Activated T-helper 9 cell treated with anti-CD3 and anti-CD28 coated beads, Interleukin-2, amount 50 U/mL, for 16 hours (primary cell): ENCODE results near the gene FYCO1.
A peak's percentile ranks its signal among the peaks of the same experiment; 100 is the strongest.
"Not testable (repeated sequence)": the region's sequence is repeated elsewhere in the genome, so short reads cannot be mapped to it uniquely, and the experiment has no call there.

ENCODE experiments used
- DNase-seq: peaks from one replicate; pipeline ENCODE4 v3.0.0-alpha.2; 2020; ENCODE audit warnings: low read depth

Gene FYCO1

DNA sequence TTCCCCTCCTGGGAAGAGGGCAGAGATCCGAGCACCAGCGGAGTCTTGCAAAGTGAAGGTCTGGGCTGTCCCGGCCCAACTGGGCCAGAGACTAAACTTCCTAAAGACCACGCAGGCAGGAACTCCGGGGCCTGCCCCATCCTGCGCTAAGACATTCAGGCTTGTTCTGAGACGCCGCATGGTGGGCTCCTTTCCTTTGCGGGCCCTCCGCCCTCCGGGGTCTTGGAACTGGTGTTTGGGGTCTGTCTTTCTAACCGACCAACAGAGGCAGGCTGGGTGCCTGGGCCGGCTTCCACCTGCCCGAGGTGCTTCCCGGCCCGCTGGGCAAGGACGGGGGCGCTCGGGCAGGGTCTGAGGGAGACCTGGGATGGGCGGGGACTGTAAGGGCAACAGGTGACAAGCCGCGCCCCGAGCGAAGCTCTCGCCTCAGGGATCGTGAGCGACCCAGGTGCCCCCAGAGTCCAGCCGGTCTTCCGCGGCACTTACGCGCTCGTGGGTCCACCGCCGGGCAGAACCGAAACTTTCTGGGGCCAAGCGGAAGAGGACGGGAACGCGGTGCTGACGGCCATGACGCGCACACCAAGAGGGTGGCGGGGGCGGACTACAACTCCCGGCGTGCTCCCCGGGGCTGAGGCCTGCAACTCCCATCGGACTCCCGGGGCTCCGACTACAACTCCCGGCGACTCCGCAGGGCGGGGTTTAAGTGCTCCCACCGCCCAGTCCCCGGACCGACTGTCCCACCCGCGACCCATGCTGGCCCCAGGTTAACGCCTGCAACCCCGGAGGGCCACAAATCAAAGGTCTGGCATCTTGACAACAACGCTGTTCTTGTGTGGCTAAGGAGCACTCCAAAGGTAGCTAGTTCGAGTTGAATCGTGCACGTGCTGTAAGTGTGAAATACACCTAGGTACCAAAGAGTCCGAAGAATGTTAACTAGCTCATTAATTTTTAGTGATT lies at the start of gene FYCO1:
FYCO1 (minus strand) TSS at position 589 of the 957 bp plus-strand sequence. CDS start 10,914 bp downstream, outside the sequence.
- peak; percentile 81 for DNase-seq

DNA sequence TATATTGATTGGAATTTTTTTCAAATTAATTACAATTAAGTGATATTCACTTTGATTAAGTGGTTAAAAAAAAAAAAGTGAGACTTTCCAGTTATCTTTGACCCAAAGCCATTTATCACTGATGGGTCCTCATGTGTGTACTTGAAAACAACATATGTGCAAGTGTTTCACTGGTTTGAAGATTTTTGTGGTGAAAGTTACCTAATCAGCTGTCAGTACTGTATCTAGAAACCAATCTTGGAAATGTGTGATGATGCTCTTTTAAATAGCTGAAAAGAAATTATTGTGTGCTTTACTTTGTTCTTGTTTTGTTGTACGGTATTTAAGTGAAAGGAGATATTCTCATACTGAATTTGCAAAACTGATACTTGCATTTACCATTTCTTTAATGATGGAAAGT lies 43.3 kb upstream of the FYCO1 start:
- DNase-seq = no peak

DNA sequence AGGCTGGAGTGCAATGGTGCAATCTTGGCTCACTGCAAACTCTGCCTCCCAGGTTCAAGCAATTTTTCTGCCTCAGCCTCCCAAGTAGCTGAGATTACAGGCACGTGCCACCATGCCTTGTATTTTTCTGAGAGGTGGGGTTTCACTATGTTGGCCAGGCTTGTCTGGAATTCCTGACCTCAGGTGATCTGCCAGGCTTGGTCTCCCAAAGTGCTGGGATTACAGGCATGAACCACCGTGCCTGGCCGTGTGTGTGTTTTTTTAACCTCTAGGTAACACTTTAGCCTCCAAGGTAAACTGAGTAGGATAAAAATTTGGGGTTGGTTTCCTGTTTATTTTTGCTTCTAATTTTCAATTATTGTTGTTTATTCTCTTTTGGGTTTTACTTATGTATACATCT lies 42.4 kb upstream of the FYCO1 start:
- DNase-seq = not testable (repeated sequence)

DNA sequence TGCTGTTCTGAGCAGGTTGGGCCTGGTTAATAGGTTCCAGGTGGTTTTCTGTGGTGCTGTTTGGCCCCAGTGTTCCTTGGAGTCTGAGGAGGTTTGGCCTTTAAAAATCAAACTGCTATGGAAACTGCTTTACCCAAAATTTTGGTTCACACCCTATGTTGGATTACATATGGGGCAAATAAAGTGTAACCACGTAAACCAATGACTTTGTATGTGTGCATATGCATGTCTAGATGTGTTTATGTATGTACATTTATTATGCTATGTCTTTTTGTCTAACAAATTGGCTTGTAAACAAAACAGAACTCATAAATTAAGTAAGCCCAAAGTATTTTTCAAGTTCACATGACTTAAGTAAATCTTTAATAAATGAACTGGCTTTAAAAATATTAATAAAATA lies 40.6 kb upstream of the FYCO1 start:
- no peak for DNase-seq

DNA sequence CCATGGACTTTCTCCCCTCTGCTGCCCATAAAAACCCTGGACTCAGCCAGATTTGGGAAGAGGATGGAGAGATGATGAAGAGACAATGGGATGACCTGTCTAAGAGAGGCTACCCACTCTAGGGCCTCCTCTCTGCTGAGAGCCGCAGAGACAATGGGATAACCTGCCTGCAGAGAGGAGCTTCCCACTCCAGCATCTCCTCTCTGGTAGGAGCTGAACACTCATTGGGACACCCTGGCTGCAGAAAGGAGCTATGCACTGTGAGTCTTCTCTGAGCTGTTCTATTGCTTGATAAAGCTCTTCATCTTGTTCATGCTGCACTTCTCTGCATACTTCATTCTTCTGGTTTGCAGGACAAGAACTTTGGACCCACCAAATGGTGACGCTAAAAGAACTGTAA lies 36.1 kb upstream of the FYCO1 start:
- no peak for DNase-seq

DNA sequence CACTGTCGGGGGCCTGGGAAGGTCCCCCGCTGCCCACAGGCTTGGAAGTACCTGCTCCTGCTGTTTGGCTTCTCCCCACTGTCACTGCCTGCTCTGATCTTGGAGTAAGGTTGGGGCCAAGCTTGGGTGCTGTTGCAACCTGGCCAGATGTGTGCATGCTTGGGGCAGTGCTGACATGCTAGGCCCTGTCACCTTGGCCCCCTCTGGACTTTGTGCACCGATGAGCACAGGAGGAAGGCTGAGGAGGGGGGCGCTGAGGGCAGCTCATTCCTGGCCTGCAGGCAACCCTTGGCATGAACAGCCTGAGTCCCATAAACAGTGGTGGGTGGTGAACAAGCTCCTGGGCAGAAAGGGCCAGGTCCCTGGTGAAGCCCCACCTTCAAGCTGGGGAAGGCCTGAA lies 35.6 kb upstream of the FYCO1 start:
- DNase-seq = no peak

DNA sequence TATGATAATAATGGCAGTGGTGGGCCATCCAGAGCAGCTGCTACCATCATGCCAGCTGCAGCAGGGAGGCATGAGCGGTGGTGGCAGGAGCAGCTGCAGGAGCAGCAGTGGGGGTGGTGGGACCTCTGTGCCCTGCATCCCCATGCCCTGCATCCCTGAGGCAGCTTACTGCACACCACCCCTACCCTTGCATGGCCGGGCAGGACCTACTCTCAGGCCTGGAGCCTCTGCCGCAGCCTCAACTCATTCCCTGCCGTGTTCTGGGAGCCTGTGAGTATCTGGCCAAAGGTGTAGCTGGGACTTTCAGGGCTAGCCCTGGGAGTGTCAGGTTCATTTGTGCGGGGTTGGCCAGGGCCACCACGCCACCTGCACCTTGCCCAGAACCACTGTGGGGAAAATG lies 35.0 kb upstream of the FYCO1 start:
- DNase-seq = no peak

DNA sequence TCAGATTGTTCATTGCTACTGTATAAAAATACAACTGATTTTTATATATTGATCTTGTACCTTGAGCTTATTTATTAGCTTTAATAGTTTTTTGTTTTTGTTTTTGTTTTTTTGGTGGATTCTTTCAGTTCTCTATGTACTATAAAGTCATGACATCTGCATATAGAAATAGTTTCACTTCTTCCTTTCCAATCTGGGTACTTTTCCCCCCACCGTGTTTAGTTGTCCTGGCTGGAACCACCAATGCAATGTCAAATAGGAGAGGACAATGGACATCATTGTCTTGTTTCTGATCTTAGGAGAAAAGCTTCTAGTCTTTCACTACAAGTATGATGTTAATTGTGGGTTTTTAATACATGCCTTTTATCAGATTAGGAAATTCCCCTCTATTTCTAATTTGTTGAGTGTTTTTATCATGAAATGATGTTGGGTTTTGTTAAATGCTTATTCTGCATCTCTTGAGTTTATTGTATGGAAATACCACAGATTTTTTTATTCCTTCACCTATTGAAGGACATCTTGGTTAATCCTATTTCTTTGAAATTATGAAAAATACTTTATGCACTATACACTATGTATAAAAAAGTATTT lies 34.4 kb upstream of the FYCO1 start:
- DNase-seq = no peak

DNA sequence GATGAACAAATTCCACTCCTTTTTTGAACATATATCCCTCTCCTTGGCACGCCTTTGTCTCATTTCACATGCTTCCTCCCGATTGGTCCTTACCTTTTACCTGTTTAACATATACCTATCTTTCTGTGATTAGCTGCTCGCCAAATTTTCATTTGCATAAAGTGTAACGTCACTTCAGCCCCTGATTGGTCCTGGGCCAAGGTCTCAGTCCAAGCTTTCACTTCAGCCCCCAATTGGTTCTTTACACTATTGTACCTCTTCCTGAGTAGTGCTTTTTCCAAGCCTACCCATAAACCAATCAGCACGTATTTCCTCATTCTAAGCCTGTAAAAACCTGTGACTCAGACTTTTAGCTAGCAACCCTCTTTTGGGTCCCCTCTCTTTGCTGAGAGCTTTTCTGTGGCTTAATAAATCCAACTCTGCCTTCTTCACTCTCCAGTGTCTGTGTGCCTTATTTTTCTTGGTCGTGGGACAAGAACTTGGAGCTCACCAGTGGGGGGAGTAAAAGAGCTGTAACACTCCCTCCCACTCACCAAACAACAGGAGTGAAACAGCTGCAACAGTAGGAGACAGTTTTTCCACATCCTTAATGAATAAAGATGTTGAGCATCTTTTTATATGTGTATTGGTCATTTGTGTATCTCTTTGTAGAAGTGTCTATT lies 32.2 kb upstream of the FYCO1 start:
- no peak for DNase-seq

DNA sequence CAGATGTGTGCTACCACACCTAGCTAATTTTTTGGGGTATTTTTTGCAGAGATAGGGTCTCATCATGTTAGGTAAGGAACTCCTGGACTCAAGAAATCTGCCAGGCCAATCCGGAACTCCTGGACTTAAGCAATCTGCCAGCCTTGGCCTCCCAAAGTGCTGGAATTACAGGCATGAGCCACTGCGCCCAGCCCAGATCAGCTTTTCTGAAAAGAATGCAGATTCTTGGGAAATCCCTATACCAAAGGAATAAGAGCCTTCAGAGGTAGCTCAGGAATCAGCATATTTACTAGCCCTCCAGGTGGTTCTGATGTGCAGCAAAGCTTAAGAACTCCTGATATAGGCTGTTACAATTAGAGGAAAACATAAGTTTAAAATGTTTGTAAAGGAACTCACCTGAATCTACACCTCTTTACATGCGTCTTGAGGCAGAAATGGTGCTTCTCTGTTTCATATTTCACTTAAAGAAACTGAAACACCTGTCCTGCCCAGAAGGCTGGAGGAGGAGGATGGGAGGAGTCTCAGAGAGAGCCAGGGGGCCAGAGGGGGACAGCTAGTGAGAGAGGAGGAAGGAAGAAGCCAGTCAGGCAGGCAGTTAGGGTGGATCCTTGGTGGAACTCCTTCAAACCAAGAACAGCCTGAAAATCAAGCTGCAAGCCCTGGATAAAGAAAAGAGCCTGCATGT lies 31.5 kb upstream of the FYCO1 start, which contains the start of gene XCR1:
XCR1 (minus strand) TSS at position 463 of the 685 bp plus-strand sequence. CDS start 5,536 bp downstream, outside the sequence.
- no peak for DNase-seq

DNA sequence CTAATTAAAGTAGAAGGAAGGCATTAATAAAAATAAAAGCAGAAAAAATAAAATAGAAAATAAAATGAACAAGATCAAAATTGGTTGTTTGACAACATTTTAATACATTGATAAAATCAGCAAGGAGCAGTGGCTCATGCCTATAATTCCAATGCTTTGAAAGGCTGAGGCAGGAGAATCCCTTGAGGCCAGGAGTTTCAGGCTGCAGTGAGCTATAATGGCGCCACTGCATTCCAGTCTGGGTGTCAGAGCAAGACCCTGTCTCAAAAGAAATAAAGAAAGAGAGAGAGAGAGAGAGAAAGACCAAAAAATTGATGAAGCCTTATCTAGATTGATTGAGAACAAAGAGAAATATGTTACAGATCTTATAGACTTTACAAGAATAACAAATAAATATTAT lies 29.5 kb upstream of the FYCO1 start:
- DNase-seq = no peak

DNA sequence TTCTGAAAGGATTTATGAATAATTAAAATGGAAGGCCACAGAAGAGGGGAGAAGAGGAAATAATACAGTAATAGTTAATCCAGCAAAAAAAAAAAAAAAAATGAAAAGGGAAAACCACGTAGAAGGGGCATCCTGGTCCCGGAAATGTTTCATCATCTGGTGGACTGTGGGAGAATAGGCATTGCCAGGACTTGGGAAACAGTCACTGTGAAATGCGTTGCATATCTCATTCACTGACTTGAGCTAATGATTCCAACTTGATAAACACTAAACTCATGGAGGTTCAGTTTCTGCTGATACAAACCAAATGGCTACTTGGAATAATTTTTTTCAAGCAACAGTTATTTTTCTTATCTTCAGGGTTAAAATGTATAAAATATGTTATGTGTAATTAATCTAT lies 28.5 kb upstream of the FYCO1 start:
- DNase-seq = no peak

DNA sequence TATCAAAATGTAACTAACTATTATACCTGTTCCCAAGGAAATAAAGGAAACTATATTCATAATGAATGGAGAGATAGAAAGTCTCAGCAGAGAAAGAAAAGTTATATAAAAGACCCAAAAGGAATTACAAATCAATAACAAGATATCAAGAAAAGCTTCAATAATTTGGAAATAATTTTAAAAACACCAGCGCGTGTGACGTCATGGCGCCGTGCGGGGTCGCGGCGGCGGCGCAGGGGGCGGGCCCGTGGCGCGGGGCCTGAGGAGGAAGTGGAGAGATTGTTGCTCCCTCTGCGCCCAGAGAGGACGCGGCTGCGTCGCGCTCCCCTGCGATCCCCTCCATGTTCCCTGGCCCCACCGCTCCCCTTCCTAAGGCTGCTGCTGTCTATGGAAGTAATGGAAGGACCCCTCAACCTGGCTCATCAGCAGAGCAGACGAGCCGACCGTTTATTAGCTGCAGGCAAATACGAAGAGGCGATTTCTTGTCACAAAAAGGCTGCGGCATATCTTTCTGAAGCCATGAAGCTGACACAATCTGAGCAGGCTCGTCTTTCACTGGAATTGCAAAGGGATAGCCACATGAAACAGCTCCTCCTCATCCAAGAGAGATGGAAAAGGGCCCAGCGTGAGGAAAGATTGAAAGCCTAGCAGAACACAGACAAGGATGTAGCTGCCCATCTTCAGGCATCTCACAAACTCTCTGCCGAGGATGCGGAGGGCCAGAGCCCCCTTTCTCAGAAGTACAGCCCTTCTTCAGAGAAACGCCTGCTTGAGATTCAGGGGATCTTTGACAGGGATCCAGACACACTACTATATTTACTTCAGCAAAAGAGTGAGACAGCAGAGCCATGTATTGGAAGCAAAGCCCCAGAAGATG lies 27.5 kb upstream of the FYCO1 start:
- no peak for DNase-seq

DNA sequence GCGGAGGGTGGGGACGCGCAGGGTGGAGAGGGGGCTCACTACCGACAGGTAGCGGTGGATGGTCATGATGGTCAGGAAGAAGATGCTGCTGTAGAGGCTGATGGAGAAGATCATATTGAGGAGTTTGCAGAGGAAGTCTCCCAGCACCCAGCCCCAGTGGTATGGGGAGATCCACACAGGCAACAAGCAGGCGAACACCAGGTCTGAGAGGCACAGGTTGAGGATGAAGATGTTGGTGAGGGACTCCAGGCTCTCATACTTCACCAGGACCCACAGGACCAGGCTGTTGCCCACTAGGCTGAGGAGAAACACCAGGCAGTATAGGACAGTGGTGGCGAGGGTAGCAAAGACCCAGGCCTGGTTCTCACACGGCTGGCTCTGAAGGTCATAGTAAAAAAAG lies 25.9 kb upstream of the FYCO1 start:
- DNase-seq = no peak

DNA sequence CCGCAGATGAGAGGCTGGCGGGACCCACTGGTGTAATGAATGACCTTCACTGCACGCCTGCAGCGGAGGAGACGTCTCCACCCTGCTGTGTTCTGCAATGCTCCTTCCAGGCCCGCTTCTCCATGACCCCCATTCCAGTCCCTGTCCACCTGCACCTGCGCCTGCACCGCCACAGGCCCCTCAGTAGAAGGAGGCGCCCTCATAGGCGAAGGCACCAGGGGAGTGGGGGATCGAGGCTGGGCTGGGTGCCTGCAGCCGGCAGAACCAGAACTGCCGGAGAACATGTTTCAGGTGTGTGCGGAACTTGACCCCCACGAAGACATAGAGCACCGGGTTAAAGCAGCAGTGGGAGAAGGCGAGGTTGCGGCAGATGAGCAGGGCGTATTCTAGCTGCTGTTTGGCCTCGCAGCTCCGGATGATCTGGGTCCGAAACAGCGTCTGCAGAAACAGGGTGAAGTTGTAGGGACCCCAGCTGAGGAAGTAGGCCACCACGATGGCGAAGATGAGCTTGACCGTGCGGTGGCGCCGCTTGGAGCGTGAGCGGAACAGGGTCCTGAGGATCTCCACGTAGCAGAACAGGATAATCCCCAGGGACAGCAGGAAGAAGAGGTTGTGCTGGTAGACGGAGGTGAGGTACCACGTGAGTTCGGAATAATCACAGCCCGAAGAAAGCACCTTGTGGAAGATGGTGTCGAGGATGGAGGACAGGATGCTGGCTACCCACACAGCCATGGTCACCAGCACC lies 25.3 kb upstream of the FYCO1 start:
- DNase-seq = no peak

DNA sequence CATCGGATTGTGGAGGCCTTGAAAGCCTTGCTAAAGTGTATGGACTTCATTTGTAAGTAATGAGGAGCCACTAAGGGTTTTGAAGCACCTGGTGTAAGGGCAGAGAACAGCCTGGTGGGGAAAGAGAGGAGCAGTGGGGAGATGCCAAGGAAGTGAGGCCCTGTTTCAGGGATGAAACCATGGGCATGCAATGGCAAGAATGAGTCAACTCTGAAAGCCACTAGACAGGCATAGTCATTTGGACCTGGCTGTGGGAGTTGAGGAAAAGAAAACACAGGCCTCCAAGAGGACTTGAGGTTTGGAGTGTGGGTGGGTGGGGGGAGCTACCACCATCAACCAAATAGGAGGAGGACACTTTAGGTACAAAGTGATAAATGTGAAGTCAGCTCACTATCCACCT lies 24.1 kb upstream of the FYCO1 start:
- DNase-seq = peak; percentile 2

DNA sequence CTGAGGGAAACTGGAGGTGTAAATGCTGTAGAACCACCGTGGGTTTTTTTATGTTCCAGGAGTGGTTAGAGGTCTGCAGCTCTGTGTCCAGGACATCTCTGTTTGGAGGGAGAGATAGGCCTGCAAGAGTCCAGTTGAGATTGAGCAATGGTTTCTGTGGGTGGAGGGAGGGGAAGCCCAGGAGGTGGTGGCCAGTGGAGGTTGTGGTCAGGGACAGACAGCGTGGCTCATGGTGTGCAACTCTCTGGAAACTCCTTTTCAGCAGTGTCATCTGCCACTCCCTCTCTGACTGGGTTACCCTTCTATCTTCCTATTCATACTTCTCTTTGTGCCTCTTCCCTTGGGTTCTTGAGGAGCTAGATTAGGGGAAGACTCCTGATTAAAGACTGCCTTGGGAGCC lies 22.1 kb upstream of the FYCO1 start:
- DNase-seq = no peak

DNA sequence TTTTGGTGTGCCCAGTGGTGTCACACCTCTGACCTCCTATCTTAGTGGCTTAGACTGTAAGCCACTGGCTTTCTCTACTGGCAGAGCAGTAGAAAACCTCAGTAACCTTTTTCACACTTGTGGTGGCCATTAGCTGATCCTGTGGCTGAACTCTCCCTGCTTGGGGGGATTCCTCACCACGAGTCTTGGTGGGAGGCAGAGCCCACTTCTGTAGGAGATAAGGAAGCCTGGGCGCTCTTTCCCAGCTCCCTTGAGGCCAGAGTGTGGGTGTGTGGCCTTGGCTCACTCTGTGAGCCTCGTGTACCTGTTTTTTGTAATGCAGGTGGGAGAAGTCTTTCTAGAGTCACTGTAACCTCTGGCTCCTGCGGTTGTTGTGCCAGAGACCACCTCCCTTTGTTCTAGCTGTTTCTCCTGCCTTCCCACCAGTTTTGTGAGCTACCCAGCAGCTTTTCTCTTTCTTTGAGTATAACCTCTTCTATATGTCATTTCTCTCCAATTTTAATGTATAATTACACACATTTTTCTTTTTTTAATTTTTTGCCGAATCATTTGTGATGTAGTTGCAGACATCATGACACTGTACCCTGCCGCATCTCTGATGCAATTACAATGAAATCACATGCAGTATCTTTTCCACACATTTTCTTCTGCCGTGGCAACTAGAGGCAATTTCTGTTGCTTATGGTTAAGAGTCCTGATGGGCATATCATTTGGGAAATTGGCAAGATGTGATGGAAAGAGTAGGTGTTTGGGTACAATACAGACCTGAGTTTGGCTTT lies 17.9 kb upstream of the FYCO1 start:
- DNase-seq = no peak

DNA sequence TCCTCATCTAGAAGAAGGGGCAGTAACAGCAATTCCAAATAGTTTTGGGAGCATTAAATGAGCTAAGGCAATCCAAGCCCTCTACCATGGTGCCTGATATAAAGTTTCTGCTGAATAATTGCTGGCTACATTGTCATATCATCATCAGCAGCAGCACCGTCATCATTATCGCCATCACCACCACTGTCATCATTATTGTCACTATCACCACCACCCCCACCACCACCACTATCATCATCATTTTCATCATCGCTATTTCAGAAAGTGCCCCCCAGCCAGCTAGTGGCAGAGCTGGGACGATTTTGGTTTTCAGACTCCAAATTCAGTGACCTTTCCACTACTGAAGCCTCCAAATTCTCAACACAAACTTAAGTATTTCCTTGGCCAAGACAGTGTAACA lies 16.6 kb upstream of the FYCO1 start:
- no peak for DNase-seq
